ENCODE data around the gene TUSC2. TPM values are rescaled to one million over a fixed set of nuclear protein-coding genes. Genes with fewer than 3 reads are reported as not detected.

TUSC2 gene
- total RNA-seq, 4 donors from 2014 or later: 28.7 to 63.7 (median 42.3) TPM

DNA sequence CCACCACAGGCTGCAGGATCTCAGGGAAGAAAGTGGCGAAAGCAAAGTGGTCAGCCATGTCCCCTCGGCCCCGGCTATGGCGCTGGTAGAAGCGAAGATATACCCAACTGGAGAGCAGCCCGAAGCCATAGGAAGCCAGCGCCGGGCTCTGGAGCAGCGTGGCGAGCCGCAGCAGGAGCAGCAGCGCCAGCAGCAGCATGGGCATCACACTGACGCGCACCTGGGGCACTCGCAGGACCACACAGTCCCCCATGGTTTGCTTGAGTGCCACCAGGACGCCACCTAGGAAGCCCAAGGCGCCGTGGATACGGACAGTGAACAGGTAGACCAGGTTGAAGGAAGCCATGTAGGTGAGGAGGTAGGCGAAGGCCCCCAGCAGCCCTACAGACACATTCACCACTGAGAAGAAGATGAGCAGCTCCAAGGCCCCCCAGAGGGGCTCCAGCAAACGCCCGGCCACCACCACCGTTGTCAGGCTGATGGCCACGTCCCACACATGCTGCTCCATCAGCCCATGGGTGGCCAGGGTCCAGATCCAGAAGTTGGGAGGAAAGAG lies 30.4 kb upstream of the TUSC2 start:
- intact Hi-C loops (cut with DNase I): no loop called here

DNA sequence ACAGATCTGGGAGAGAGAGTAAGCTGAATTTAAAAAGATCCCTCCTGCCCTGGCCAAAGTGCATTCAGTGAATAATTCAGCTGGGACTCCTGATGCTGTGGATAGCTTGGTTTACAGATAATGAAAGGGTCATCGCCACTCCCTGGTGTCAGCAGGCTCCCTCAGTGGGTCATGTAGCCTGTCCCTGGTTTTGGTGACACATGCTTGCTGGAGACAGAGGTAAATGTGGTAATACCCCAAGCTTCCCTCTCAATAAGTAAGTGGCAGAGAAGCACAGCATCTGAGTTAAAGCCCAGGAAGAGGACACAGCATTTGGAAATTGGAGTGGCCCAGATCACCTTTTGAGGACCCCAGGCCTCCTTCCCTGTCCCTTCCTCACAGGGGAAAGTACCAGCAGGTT lies 29.5 kb upstream of the TUSC2 start:
- Histone ChIP-seq H3K36me3 (peaks cover 23 to 28% of the 10 kb centered on the region in 2 donors), H3K4me3 (replicated peaks in 1 of 3) (peak overlapping the region in 1 of 3 donors; percentile 87), H3K4me1 (peaks cover 36 to 44% of the 10 kb centered on the region in 2 donors), H3K9me3 (no peaks in the 10 kb centered on the region), H3K27ac (peak overlapping the region; percentile 27 to 90 (median 85)), H3K27me3 (no peaks in the 10 kb centered on the region)
- no peak for DNase-seq
- intact Hi-C loops (cut with DNase I): no loop called here
- TF ChIP-seq POLR2A (IDR thresholded peaks at IDR 0.05) (no peak), CTCF (IDR thresholded peaks at IDR 0.05) (no peak)
- 73 to 83% methylated on average over 1 of the region's 1 CpG for WGBS, 2 donors

More for the DNA sequence above, 30.4 kb upstream of the TUSC2 start:
- WGBS, 2 donors: 22 to 41% methylated on average over 17 to 22 of the region's 24 CpGs
- H3K9me3 ChIP-seq: no peaks in the 10 kb centered on the region
- TF ChIP-seq CTCF (IDR thresholded peaks at IDR 0.05) (no peak), POLR2A (IDR thresholded peaks at IDR 0.05) (no peak)
- H3K4me3 ChIP-seq (replicated peaks in 1 of 3): peak overlapping the region; percentile 58 to 92 (median 87)
- DNase-seq: no peak
- peak overlapping the region; percentile 85 to 90 (median 89) for H3K27ac ChIP-seq
- peaks cover 20% of the 10 kb centered on the region in 2 donors for H3K36me3 ChIP-seq
- peaks cover 36 to 44% of the 10 kb centered on the region in 2 donors for H3K4me1 ChIP-seq
- no peaks in the 10 kb centered on the region for H3K27me3 ChIP-seq

GRCh38 chr3:50356553-50356952 lies 28.5 kb upstream of the TUSC2 start:
- intact Hi-C loops (cut with DNase I): no loop called here
- TF ChIP-seq POLR2A (IDR thresholded peaks at IDR 0.05) (no peak), CTCF (IDR thresholded peaks at IDR 0.05) (no peak)
- peak overlapping the region in 2 of 3 donors; percentile 85 to 90 for H3K27ac ChIP-seq

GRCh38 chr3:50355829-50356552 lies 28.0 kb upstream of the TUSC2 start:
- peaks cover 23 to 28% of the 10 kb centered on the region in 2 donors for H3K36me3 ChIP-seq
- intact Hi-C loops (cut with DNase I): no loop called here
- peaks cover 44 to 53% of the 10 kb centered on the region in 2 donors for H3K4me1 ChIP-seq

More at GRCh38 chr3:50356553-50356952, 28.5 kb upstream of the TUSC2 start:
- no peaks in the 10 kb centered on the region for H3K27me3 ChIP-seq
- peak overlapping the region in 1 of 3 donors; percentile 16 for H3K4me3 ChIP-seq (replicated peaks in 1 of 3)
- DNase-seq: peak; percentile 93 to 95
- WGBS, 2 donors: 21 to 28% methylated on average over 5 of the region's 5 CpGs
- peaks cover 23 to 28% of the 10 kb centered on the region in 2 donors for H3K36me3 ChIP-seq
- peaks cover 39 to 48% of the 10 kb centered on the region in 2 donors for H3K4me1 ChIP-seq
- no peaks in the 10 kb centered on the region for H3K9me3 ChIP-seq

More at GRCh38 chr3:50355829-50356552, 28.0 kb upstream of the TUSC2 start:
- no peaks in the 10 kb centered on the region for H3K27me3 ChIP-seq
- TF ChIP-seq CTCF (IDR thresholded peaks at IDR 0.05) (no peak), POLR2A (IDR thresholded peaks at IDR 0.05) (no peak)
- no peaks in the 10 kb centered on the region for H3K9me3 ChIP-seq
- H3K4me3 ChIP-seq (replicated peaks in 1 of 3): peak overlapping the region in 1 of 3 donors; percentile 16
- DNase-seq: peak; percentile 36 to 46
- peak overlapping the region in 2 of 3 donors; percentile 13 to 85 for H3K27ac ChIP-seq
- 39 to 47% methylated on average over 5 of the region's 5 CpGs for WGBS, 2 donors

Data from thyroid gland (tissue), 4 donors.